HG03469 (cell line): ENCODE measurements around the gene CROCC2.

ENCODE experiments used
- ATAC-seq: cut with Tn5 transposase; IDR thresholded peaks from one replicate; pipeline ENCODE4 v1.9.1; 2021; ENCODE audit warnings: mild to moderate bottlenecking, moderate library complexity, moderate number of reproducible peaks; ENCODE audit not compliant: unreplicated experiment

CROCC2 gene

DNA sequence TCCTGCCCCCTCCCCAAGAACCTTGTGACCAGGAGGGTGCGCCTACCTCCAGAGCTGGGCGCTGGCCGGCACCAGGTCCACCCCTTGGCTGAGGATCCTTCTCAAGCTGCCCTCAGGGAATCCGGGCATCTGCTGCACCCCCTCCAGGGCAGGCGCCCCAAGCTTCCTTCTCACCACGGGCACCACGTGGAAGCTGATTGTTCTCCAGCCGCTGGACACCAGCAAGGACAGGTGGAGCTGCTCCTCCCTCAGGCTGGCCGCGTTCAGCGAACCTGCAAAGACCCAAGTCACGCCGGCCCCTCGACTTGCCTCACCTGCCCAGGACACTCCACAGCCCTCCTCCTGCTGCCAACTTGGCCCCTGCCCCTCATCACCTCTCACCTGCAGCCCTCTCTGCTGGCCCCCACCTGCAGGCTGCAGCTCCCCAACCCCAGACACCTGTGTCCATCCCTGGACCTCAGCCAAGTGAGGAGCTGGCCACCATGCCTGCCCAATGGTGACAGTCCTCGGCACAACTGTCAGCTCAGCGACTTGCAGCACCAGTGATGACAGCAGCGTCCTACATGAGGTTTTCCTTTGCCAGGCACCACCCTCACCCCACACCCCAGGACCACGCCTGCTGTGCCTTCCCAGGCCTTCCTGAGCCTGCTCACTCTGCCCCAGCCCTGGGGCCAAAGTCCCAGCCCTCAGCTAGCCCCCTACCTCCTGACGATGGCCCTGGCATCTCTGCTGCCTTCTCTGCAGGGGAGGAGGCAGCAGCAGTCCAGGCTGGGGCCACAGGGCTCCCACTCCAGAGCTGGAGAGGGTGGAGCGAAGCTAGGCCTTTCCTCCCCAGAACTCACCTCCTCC, 14.4 kb upstream of the CROCC2 start:
- no peak for ATAC-seq

DNA sequence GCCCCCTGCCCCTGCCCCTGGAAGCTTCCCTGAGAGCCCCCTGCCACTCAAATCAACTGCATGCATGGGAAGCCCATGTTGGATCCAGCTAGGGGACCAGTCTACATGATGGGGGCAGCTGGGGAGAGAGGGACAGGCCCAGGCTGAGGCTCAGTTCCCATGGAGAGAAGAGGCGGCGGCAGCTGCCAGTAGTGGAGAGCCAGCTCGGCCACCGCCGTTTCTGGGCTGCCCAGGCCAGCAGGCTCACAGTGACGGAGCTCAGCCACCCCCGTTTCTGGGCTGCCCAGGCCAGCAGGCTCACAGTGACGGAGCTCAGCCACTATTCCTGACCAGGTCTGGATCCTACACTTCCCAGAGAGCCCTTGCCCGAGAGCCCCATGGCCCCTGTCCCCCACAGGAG, 13.8 kb upstream of the CROCC2 start:
- no peak for ATAC-seq

DNA sequence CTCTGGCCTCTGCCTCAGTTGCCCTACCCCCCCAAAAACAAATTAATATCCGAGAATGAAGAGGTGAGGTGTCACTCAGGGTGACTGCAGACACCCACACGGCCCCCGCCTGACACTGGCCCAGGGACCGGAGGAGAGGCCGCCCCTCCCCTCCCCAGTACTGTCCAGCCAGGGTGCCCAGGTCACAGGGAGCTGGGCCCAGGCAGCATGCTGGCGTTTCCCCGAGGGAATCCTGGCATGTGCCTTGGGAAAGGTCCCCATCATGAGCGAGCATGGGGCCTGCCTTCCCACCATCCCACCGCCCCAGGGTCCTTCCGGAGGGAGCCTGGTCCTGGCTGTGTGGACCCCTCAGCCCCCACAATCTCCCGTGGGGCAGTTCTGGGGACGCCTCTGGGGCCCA, 13.2 kb upstream of the CROCC2 start:
- no peak for ATAC-seq

DNA sequence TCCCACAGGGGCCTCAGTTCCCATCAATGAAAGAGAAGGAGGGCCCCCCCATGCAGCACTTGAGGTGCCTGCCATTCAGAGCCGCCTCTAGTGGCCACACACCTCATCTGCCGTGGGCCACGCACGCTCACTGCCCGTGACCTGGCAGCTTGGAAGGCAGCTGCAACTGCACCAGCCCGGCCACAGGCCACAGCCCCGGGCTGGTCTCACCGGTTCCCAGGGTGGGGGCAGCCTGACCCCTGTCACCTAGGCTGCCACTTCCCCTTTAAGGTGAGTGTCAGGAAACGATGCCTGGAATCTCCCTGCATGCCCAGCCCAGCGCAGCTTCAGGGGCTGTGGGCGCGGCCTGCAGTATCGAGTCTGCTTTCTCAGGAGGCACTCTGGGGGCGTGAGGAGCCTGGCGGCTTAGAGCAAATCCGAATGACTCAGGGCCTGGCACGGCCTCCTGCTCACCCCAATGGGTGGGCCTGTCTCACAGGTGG, 12.7 kb upstream of the CROCC2 start:
- ATAC-seq, result no peak

GRCh38 chr2:240894006-240894405, 12.1 kb upstream of the CROCC2 start:
- ATAC-seq, result no peak

GRCh38 chr2:240894836-240895558, 11.1 kb upstream of the CROCC2 start:
- ATAC-seq, result no peak

- no peak for ATAC-seq
Observed at GRCh38 chr2:240895656-240896388, 10.3 kb upstream of the CROCC2 start, which contains the start of gene MAB21L4. Gene MAB21L4, minus strand, starts transcription at chr2:240896156. Its CDS starts 159 bp downstream, at chr2:240895997.

GRCh38 chr2:240896394-240896793, 9.7 kb upstream of the CROCC2 start:
- no peak for ATAC-seq

DNA sequence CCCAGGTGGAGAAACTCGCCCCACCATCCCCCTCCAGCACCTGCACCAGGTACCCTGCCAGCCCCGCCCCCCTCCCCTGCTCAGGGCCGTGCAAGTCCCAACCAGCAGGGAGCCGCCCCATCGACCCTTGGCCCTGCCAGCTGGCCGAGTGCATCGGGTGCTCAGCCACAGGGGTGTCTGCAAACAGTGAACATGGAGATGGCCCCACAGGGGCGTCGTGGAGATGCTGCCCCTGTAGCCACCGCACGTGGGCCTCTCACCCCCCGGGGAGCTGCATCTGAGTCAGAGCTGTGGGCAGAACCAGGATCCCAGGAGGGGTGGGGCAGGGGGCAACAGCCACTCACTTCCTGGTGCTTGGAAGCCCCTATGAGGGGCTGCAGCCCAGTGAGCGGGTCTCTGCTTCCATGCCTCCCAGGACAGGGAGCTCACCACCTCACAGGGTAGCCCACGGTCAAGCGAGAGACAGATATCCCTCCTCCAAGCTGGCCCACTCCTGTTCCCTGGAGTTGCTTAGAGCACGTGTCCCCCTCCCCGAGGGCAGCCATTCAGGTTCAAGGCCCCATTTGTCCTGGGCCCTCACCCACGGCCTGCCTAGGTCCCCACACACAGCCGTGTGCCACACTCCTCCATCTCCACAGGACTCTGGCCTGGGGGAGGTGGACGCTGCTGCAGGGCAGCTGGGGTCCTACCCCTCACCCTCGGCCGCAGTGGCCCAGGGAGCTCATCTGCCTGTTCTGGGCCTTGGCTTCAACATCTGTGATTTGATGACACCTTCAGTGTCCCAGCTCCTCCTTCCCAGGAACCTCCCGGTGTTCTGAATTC, 9.1 kb upstream of the CROCC2 start:
- no peak for ATAC-seq

- no peak for ATAC-seq
Observed at GRCh38 chr2:240898108-240898730, 7.9 kb upstream of the CROCC2 start.

- ATAC-seq, result no peak
Observed at GRCh38 chr2:240898731-240899467, 7.2 kb upstream of the CROCC2 start.

- no peak for ATAC-seq
Observed at GRCh38 chr2:240899468-240899865, 6.7 kb upstream of the CROCC2 start.

GRCh38 chr2:240900141-240900860, 5.8 kb upstream of the CROCC2 start:
- ATAC-seq, result no peak

GRCh38 chr2:240901986-240902614, 4.0 kb upstream of the CROCC2 start:
- ATAC-seq, result no peak

GRCh38 chr2:240902615-240903041, 3.5 kb upstream of the CROCC2 start:
- ATAC-seq, result no peak

- no peak for ATAC-seq
Observed at GRCh38 chr2:240903191-240904060, 2.7 kb upstream of the CROCC2 start.
